ENCODE results near the gene ATAT1. TPM values are rescaled to one million over a fixed set of nuclear protein-coding genes. Genes with fewer than 3 reads are reported as not detected.

Gene ATAT1
- total and polyA plus RNA-seq, 2 of the 13 experiments (the other 11 are each of a cell fraction or from before 2014, with no cell fraction given) = 9.2 to 23.6 TPM

DNA sequence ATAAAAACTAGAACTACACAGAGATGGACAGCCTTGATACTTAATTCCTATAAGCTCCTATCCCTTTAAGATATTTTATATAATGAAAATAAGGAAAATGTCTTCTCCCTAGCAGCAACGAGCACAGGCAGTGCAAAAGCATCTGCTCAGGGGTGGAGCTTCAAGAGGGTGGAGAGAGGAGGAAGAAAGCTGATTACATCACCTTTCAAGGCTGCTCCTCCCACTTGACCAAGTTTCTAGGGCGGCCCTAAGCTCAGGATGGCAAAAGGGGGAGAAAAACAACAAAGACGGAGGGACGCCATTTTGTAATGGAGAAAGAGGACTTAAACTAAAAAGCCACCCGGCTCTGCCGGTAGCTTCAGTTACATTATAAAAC is 11.8 kb upstream of the ATAT1 start (continued):
- TF ChIP-seq SP2 (CRISPR knock-in tag; IDR thresholded peaks at IDR 0.05) = no peak
- TF ChIP-seq, protein P1, sequence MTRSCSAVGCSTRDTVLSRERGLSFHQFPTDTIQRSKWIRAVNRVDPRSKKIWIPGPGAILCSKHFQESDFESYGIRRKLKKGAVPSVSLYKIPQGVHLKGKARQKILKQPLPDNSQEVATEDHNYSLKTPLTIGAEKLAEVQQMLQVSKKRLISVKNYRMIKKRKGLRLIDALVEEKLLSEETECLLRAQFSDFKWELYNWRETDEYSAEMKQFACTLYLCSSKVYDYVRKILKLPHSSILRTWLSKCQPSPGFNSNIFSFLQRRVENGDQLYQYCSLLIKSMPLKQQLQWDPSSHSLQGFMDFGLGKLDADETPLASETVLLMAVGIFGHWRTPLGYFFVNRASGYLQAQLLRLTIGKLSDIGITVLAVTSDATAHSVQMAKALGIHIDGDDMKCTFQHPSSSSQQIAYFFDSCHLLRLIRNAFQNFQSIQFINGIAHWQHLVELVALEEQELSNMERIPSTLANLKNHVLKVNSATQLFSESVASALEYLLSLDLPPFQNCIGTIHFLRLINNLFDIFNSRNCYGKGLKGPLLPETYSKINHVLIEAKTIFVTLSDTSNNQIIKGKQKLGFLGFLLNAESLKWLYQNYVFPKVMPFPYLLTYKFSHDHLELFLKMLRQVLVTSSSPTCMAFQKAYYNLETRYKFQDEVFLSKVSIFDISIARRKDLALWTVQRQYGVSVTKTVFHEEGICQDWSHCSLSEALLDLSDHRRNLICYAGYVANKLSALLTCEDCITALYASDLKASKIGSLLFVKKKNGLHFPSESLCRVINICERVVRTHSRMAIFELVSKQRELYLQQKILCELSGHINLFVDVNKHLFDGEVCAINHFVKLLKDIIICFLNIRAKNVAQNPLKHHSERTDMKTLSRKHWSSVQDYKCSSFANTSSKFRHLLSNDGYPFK (CRISPR knock-in tag; IDR thresholded peaks at IDR 0.05; ENCODE audit: borderline replicate concordance) = no peak
- peak; percentile 73; the same call in 1 of the 2 replicates for TF ChIP-seq SMAD3 (CRISPR knock-in tag; IDR thresholded peaks at IDR 0.05)
- no peak for TF ChIP-seq SETDB1 (CRISPR knock-in tag; IDR thresholded peaks at IDR 0.05; ENCODE audit: borderline replicate concordance)
- no peak for TF ChIP-seq RAD51 (IDR thresholded peaks at IDR 0.05; ENCODE audit: borderline replicate concordance)
- TF ChIP-seq ZZZ3 (CRISPR knock-in tag; IDR thresholded peaks at IDR 0.05; ENCODE audit: borderline replicate concordance) = no peak
- TF ChIP-seq ZBTB20 (CRISPR knock-in tag; IDR thresholded peaks at IDR 0.05; ENCODE audit: borderline replicate concordance, low read depth) = no peak
- no peak for TF ChIP-seq U2AF1 (optimal IDR thresholded peaks at IDR 0.05; ENCODE audit: low read depth, low read length)
- TF ChIP-seq RFXAP (CRISPR knock-in tag; IDR thresholded peaks at IDR 0.05; ENCODE audit: borderline replicate concordance) = no peak
- TF ChIP-seq ZMYM4 (CRISPR knock-in tag; IDR thresholded peaks at IDR 0.05) = no peak
- TF ChIP-seq MIXL1 (CRISPR knock-in tag; IDR thresholded peaks at IDR 0.05) = 0 out of 2 replicates have a peak, but pooled peaks have one; percentile 23
- TF ChIP-seq, protein P2, sequence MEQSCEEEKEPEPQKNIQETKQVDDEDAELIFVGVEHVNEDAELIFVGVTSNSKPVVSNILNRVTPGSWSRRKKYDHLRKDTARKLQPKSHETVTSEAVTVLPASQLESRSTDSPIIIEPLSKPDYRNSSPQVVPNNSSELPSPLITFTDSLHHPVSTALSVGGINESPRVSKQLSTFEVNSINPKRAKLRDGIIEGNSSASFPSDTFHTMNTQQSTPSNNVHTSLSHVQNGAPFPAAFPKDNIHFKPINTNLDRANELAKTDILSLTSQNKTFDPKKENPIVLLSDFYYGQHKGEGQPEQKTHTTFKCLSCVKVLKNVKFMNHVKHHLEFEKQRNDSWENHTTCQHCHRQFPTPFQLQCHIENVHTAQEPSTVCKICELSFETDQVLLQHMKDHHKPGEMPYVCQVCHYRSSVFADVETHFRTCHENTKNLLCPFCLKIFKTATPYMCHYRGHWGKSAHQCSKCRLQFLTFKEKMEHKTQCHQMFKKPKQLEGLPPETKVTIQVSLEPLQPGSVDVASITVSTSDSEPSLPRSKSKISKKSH (CRISPR knock-in tag; IDR thresholded peaks at IDR 0.05; ENCODE audit: borderline replicate concordance) = no peak
- TF ChIP-seq ZNF850 (CRISPR knock-in tag; conservative IDR thresholded peaks at IDR 0.05) = no peak
- no peak for TF ChIP-seq ZNF570 (CRISPR knock-in tag; IDR thresholded peaks at IDR 0.05; ENCODE audit: borderline replicate concordance)
- no peak; the same call in 1 of the 2 replicates for TF ChIP-seq DNMT3B (CRISPR knock-in tag; conservative IDR thresholded peaks at IDR 0.05)
- TF ChIP-seq IRX3 (CRISPR knock-in tag; IDR thresholded peaks at IDR 0.05; ENCODE audit: borderline replicate concordance, low read depth) = no peak
- TF ChIP-seq ZNF143 (CRISPR knock-in tag; IDR thresholded peaks at IDR 0.05) = no peak
- TF ChIP-seq HDAC1 (CRISPR knock-in tag; IDR thresholded peaks at IDR 0.05) = peak; percentile 59
- TF ChIP-seq NFYB (CRISPR knock-in tag; IDR thresholded peaks at IDR 0.05) = no peak
- no peak for TF ChIP-seq LRRFIP1 (CRISPR knock-in tag; conservative IDR thresholded peaks at IDR 0.05)
- TF ChIP-seq FOSL2 (CRISPR knock-in tag; IDR thresholded peaks at IDR 0.05) = no peak
- TF ChIP-seq, protein P3, sequence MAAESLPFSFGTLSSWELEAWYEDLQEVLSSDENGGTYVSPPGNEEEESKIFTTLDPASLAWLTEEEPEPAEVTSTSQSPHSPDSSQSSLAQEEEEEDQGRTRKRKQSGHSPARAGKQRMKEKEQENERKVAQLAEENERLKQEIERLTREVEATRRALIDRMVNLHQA (CRISPR knock-in tag; IDR thresholded peaks at IDR 0.05) = no peak
- TF ChIP-seq, protein P4, sequence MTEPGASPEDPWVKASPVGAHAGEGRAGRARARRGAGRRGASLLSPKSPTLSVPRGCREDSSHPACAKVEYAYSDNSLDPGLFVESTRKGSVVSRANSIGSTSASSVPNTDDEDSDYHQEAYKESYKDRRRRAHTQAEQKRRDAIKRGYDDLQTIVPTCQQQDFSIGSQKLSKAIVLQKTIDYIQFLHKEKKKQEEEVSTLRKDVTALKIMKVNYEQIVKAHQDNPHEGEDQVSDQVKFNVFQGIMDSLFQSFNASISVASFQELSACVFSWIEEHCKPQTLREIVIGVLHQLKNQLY (CRISPR knock-in tag; IDR thresholded peaks at IDR 0.05) = no peak
- no peak for TF ChIP-seq MAFG (CRISPR knock-in tag; IDR thresholded peaks at IDR 0.05)
- TF ChIP-seq ZMYM2 (CRISPR knock-in tag; IDR thresholded peaks at IDR 0.05) = no peak
- no peak for TF ChIP-seq CHCHD3 (CRISPR knock-in tag; IDR thresholded peaks at IDR 0.05)
